Neural crest cell (in vitro differentiated cells): ENCODE measurements around the gene FBXO21. TPM values are rescaled to one million over a fixed set of nuclear protein-coding genes. Genes with fewer than 3 reads are reported as not detected.

Source experiments
- DNase-seq: peaks from one replicate; pipeline ENCODE4 v3.0.0; 2021; ENCODE audit warnings: low read depth, mixed read lengths, low spot score
- H3K27ac Mint-ChIP-seq: one replicate; pipeline ENCODE4 v1.8.0; 2021; ENCODE audit warnings: mild to moderate bottlenecking, mixed read lengths; ENCODE audit not compliant: unreplicated experiment
- H3K27me3 Mint-ChIP-seq: 2 replicates; pipeline ENCODE4 v1.8.0; 2021; ENCODE audit warnings: low read depth, mild to moderate bottlenecking, mixed read lengths
- H3K36me3 Mint-ChIP-seq: 2 replicates; pipeline ENCODE4 v1.8.0; 2021; ENCODE audit warnings: low read depth, mild to moderate bottlenecking, mixed read lengths
- H3K4me1 Mint-ChIP-seq: 2 replicates; pipeline ENCODE4 v1.8.0; 2021; ENCODE audit warnings: mixed read lengths
- H3K4me3 Mint-ChIP-seq: one replicate; pipeline ENCODE4 v1.8.0; 2021; ENCODE audit warnings: mild to moderate bottlenecking, mixed read lengths
- H3K9me3 Mint-ChIP-seq: 2 replicates; pipeline ENCODE4 v1.8.0; 2021; ENCODE audit warnings: mixed read lengths
- total RNA-seq: library from RNA; stranded (reverse); gene quantifications from 2 replicates; pipeline ENCODE4 v1.2.1, GENCODE V29; 2021
- TF ChIP-seq, protein P1 (sequence below): fragments of 200-600 bp; sonication (generic); conservative IDR thresholded peaks from 2 replicates; pipeline ENCODE4 v1.5.0; 2021; ENCODE audit warnings: antibody characterized with exemption, mild to moderate bottlenecking

FBXO21 gene
- total RNA-seq, 1 donor from 2014 or later: 60.3 TPM

DNA sequence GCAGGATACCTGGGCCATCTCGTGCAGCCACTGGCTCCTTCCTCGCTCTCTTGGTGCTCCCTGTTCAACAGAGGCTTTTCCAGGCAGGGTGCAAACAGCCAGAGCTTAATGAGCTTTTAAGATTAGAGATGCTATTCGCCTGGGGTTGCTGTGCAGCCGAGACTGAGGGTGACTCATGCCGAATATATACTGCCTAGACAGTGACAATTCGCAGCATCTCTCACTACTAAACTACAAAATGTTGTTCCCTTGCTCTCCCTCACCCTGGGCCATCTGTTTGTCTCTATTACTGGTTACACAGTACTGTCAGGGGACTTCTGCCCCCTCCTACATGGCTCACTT lies 65.0 kb downstream of the FBXO21 start:
- H3K4me3 Mint-ChIP-seq: no peak overlapping the region
- no peak for DNase-seq
- H3K4me1 Mint-ChIP-seq: peaks cover 4% of the 10 kb centered on the region
- peaks cover 8% of the 10 kb centered on the region for H3K36me3 Mint-ChIP-seq
- TF ChIP-seq, protein P1, sequence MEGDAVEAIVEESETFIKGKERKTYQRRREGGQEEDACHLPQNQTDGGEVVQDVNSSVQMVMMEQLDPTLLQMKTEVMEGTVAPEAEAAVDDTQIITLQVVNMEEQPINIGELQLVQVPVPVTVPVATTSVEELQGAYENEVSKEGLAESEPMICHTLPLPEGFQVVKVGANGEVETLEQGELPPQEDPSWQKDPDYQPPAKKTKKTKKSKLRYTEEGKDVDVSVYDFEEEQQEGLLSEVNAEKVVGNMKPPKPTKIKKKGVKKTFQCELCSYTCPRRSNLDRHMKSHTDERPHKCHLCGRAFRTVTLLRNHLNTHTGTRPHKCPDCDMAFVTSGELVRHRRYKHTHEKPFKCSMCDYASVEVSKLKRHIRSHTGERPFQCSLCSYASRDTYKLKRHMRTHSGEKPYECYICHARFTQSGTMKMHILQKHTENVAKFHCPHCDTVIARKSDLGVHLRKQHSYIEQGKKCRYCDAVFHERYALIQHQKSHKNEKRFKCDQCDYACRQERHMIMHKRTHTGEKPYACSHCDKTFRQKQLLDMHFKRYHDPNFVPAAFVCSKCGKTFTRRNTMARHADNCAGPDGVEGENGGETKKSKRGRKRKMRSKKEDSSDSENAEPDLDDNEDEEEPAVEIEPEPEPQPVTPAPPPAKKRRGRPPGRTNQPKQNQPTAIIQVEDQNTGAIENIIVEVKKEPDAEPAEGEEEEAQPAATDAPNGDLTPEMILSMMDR: no peak
- H3K27ac Mint-ChIP-seq: no peak overlapping the region
- peaks cover 13% of the 10 kb centered on the region for H3K9me3 Mint-ChIP-seq
- no peaks in the 10 kb centered on the region for H3K27me3 Mint-ChIP-seq

DNA sequence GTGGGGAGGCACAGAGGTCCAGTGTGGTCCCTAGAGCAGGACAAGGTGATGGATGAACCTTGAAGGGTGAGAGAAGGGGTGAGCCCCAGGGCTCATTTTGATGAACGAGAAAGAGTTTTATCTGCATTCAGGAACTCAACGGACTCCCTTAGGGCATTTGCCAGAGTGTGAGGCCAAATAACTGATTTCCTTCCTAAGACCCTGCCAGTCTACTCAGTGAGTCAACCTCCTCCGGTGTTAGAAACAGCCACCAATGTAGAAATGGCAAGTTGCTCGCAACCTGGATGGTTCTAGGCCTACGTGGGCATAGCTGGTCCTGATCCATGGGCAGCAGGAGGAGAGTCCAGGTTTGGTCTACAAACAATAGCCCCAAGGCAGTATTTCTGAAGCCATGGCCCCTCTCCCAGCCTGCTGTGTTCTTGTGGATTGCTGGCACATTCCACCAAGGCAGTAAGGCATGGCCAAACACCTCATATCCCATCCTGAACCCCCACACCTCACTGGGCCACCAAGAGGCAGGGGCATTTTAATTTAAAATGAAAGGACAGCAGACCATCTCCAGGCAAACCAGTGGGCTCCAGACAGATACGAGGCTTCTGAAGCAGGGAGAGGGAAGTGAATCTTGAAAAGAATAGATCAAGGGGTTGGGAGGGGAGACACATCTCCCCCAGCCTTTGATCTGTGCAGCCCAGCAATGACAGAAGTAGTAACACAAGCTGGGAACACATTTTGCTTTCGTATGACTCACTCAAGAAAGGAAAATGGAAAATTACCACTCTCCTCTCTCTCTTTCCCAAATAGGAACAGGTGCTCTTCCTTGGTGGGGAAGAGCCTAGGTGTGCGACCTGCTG lies 65.6 kb downstream of the FBXO21 start:
- no peak for DNase-seq
- peaks cover 6% of the 10 kb centered on the region for H3K4me1 Mint-ChIP-seq
- no peaks in the 10 kb centered on the region for H3K27me3 Mint-ChIP-seq
- peaks cover 8% of the 10 kb centered on the region for H3K36me3 Mint-ChIP-seq
- peaks cover 13% of the 10 kb centered on the region for H3K9me3 Mint-ChIP-seq
- H3K4me3 Mint-ChIP-seq: no peak overlapping the region
- H3K27ac Mint-ChIP-seq: no peak overlapping the region
- TF ChIP-seq, protein P1: no peak

DNA sequence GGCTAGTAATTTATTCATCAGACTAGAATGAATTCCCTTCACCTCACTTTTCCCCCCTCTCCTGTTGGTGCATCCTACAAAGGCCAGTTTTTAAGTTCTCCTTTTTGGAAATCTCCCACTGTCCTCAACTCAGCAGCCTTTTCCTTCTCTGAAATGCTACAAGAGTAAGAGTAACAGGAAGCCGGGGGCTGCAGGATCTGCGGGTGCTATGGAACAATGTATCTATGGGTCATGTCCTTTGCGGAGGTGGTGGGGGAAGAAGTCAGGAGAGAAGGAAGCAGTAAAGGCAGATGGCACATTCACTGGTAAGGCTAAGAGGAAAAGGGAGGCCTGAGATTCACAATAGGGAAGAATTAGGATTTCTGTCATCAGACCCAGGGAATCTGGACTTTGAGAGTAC lies 68.8 kb downstream of the FBXO21 start:
- peaks cover 3% of the 10 kb centered on the region for H3K9me3 Mint-ChIP-seq
- H3K27ac Mint-ChIP-seq: no peak overlapping the region
- H3K27me3 Mint-ChIP-seq: no peaks in the 10 kb centered on the region
- peaks cover 21% of the 10 kb centered on the region for H3K4me1 Mint-ChIP-seq
- H3K4me3 Mint-ChIP-seq: no peak overlapping the region
- TF ChIP-seq, protein P1: no peak
- DNase-seq: no peak
- H3K36me3 Mint-ChIP-seq: no peaks in the 10 kb centered on the region

DNA sequence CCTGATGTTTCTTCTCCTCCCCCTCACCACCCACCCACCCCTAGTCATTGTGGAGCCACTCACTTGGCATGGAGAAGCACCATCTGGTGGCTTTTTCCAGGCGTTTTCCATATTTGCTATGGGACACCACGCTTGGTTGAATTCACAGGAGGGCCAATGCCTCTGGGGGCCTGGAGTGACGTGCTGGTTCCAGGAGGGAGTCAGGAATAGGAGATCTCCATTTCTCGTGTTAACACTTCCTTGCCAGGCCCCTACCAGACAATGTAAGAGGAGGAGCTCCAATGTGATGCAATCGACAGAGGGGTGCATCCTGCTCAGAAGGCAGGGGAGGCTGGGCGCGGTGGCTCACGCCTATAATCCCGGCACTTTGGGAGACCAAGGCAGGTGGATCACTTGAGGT lies 69.5 kb downstream of the FBXO21 start:
- H3K4me1 Mint-ChIP-seq: peaks cover 21% of the 10 kb centered on the region
- no peaks in the 10 kb centered on the region for H3K9me3 Mint-ChIP-seq
- no peaks in the 10 kb centered on the region for H3K36me3 Mint-ChIP-seq
- no peaks in the 10 kb centered on the region for H3K27me3 Mint-ChIP-seq
- DNase-seq: no peak
- H3K4me3 Mint-ChIP-seq: no peak overlapping the region
- no peak overlapping the region for H3K27ac Mint-ChIP-seq
- TF ChIP-seq, protein P1: no peak

DNA sequence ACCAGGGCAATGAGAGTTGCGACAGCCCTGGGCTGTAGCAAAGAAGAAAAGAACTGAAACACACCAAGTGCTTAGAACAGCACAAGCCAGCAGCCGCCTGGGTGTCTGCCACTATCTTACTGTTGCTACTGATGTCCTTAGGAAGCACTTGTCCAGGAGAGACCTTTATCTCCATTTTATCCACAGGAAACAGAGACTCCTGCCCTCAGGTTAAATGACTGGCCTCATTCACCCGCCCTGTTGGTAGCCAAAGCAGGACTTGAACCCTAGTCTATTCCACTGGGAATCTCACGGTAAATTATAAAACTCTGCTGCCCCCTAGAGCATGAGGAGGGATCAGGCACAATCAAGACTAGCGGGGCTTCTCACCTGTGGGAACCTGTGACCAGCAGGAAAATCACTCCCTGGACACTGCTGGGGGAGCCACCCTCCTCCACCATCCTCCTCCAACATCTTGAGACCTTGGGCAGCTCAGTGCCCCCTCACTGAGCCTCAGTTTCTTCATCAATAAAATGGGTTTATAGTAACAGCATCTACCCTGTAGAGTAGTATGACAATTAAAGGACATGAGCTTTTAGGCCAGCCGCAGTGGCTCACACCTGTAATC lies 70.6 kb downstream of the FBXO21 start:
- TF ChIP-seq, protein P1: peak; percentile 77
- no peaks in the 10 kb centered on the region for H3K9me3 Mint-ChIP-seq
- no peaks in the 10 kb centered on the region for H3K36me3 Mint-ChIP-seq
- no peak overlapping the region for H3K4me3 Mint-ChIP-seq
- H3K4me1 Mint-ChIP-seq: peaks cover 21% of the 10 kb centered on the region
- H3K27me3 Mint-ChIP-seq: no peaks in the 10 kb centered on the region
- DNase-seq: peak; percentile 20
- no peak overlapping the region for H3K27ac Mint-ChIP-seq
